ENCODE measurements around the gene ZCCHC7.

DNA sequence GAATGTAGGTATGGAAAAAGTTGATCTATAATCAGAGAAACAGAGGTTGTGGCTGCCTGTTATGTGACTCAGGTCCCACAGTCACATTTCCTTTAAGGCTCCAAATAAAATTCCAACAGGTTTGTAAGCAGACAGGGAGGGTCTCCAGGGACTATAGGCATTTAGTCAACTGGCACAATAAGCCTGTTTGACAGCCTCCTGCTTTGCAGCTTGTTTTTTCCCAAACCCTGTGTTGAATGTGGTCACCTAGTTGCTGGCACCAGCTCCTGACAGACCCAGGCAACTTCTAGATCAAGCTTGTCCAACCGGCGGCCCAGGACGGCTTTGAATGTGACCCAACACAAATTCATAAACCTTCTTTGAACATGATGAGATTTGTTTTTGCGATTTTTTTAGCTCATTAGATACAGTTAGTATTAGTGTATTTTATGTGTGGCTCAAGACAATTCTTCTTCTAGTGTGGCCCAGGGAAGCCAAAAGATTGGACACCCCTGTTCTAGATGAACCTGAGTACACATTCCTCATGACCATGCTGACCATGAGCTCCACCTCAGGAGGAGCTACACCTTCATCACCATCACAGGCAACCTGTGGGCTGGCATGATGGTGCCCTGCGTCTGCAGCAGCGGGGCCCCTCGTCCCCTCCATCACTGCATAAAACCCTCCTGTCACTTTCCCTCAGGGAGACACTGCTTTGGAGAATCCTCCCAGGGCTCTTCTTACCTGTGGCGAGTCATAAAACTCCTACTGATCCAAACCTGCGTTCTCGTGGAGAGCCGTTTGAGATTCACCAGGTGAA lies 286.4 kb downstream of the ZCCHC7 start:
- TF ChIP-seq, protein P1, sequence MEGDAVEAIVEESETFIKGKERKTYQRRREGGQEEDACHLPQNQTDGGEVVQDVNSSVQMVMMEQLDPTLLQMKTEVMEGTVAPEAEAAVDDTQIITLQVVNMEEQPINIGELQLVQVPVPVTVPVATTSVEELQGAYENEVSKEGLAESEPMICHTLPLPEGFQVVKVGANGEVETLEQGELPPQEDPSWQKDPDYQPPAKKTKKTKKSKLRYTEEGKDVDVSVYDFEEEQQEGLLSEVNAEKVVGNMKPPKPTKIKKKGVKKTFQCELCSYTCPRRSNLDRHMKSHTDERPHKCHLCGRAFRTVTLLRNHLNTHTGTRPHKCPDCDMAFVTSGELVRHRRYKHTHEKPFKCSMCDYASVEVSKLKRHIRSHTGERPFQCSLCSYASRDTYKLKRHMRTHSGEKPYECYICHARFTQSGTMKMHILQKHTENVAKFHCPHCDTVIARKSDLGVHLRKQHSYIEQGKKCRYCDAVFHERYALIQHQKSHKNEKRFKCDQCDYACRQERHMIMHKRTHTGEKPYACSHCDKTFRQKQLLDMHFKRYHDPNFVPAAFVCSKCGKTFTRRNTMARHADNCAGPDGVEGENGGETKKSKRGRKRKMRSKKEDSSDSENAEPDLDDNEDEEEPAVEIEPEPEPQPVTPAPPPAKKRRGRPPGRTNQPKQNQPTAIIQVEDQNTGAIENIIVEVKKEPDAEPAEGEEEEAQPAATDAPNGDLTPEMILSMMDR (IDR thresholded peaks at IDR 0.05; ENCODE audit: low read depth, low read length), result no peak
- TF ChIP-seq EZH2phosphoT487 (IDR thresholded peaks at IDR 0.05; ENCODE audit: low read depth), result no peak

Data from OCI-LY3 (cell line).